ENCODE results near the gene DNASE1.
A peak's percentile ranks its signal among the peaks of the same experiment; 100 is the strongest.
"Not testable (repeated sequence)": the region's sequence is repeated elsewhere in the genome, so short reads cannot be mapped to it uniquely, and the experiment has no call there.

The DNASE1 gene

GRCh38 chr16:3638916-3639644 is 15.4 kb upstream of the DNASE1 start:
- in situ Hi-C loops (cut with HindIII; ENCODE audit: low pct_ligation_motif_present, low pct_unique_long_range_greater_than_20kb, low sequenced_read_pairs), result no loop called here
- DNase-seq, result no peak

GRCh38 chr16:3640207-3640606 is 14.3 kb upstream of the DNASE1 start:
- in situ Hi-C loops (cut with HindIII; ENCODE audit: low pct_ligation_motif_present, low pct_unique_long_range_greater_than_20kb, low sequenced_read_pairs), result no loop called here
- no peak for DNase-seq

GRCh38 chr16:3640632-3641501 is 13.6 kb upstream of the DNASE1 start:
- in situ Hi-C loops (cut with HindIII; ENCODE audit: low pct_ligation_motif_present, low pct_unique_long_range_greater_than_20kb, low sequenced_read_pairs), result no loop called here
- no peak for DNase-seq

DNA sequence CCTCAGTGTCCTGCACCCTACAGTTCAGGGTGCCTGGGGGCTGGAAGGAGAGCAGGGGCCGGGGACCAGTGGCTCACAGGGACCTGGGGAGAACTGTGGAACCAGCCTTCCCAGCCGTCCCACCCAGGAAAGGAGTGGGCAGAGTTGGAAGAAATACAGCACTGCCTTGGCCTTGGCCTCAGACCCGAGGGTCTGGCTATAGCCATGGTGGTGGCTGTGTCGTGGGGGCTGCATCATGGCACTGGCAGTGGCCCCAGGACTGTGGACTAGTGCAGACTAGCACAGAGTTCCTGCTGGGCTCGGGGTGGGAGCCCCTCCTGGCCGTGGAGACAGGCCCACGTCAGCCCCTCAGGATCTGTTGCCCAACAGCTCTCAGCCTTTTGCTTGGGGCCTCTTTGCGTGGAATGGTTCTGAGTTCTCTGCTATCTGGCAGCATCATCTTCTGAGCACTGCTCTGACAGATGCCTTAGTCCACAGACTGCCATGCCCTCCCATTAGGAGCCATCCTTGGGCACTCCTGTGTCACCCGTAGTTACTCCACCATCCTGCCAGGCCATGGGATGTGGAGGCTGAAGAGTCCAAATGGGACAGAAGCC is 12.6 kb upstream of the DNASE1 start:
- in situ Hi-C loops (cut with HindIII; ENCODE audit: low pct_ligation_motif_present, low pct_unique_long_range_greater_than_20kb, low sequenced_read_pairs), result no loop called here
- no peak for DNase-seq

GRCh38 chr16:3642397-3643094 is 11.9 kb upstream of the DNASE1 start:
- peak; percentile 46 for DNase-seq
- in situ Hi-C loops (cut with HindIII; ENCODE audit: low pct_ligation_motif_present, low pct_unique_long_range_greater_than_20kb, low sequenced_read_pairs), result no loop called here

- no peak for DNase-seq
- in situ Hi-C loops (cut with HindIII; ENCODE audit: low pct_ligation_motif_present, low pct_unique_long_range_greater_than_20kb, low sequenced_read_pairs), result no loop called here
These were observed 11.3 kb upstream of the DNASE1 start for GRCh38 chr16:3643095-3643730.

DNA sequence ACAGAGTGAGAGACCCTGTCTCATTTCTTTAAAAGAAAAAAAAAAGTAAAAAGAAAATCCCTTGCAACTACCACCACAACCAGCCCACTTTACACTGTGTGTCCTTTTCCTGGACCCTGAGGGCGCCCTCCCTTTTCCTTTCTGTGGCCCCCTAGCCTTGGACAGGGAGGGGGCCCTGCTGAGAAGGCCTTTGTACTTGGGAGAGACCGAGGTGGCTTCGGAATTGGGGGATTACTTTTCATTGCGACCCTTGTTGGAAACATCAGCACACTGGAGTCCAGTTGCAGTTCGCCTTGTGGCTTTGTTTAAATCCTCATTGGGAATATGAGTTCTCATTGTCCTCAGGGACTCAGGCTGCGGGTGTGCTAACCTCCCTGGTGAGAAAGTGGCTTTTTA is 9.4 kb upstream of the DNASE1 start:
- DNase-seq, result no peak
- in situ Hi-C loops (cut with HindIII; ENCODE audit: low pct_ligation_motif_present, low pct_unique_long_range_greater_than_20kb, low sequenced_read_pairs), result no loop called here

DNA sequence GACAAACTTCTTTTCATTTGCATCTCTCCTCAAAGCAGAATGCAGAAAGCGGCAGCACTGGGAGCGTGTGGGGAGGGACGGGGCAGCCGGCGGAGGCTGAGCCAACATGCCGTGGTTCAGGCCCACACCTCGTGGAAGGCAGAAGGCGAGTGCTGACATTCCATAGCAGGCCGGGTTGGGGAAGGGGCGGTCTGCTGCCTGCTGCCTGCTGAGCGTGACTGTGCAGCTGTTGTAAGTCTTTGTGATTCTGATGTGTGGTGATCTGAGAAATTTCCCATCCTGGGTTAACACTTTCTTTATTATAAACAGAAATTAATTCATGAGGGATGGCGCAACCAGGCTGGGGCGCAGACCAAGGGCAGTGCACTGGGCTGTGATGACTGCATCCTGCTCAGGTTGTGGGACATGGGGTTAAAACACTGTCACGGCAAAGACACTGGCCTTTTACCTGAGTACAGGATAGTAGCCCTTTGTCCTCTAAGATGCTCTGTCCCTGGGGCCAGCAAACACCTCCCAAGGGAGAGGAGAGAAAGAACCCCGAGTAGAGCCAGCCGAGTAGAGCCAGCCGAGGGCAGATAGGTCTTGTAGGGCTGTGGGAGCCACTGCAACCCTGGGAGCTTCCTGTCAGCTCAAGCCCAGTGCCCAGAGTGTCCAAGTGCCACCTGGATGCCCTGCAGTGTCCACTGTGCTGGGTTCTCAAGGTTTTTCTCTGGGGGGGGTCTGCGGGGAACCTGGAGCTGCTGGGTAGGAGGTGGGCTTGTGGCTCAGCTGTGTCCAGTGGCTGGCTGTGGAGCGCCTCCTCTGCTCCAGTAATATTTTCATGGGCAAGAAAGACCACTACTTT is 8.8 kb upstream of the DNASE1 start:
- no peak for DNase-seq
- in situ Hi-C loops (cut with HindIII; ENCODE audit: low pct_ligation_motif_present, low pct_unique_long_range_greater_than_20kb, low sequenced_read_pairs), result no loop called here

DNA sequence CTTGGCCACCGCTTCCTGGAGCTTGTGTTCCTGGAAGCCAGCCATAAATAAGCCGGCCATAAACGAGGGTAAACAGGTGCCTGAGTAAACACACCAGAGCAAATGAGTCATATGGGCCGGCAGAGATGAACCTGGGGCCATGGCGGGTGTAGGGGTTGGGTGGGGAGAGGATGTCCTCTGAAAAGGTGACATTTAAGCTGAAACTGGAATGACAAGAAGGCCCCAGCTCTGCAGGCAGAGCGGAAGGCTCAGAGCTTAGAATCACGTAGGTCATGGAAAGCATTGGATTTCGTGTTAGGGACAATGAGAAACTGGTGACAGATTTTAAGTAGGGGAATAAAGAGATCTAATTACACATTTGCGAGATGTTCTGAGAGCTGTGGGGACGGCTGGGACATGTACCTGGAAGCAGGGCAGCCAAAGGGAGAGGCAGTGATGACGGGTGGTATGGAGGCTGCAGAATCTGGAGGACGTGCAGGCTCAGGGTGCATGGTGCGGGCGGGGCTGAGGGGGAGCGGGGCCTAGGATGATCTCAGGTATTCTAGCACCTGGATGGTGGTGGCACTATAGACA is 8.1 kb upstream of the DNASE1 start:
- no peak for DNase-seq
- in situ Hi-C loops (cut with HindIII; ENCODE audit: low pct_ligation_motif_present, low pct_unique_long_range_greater_than_20kb, low sequenced_read_pairs), result no loop called here

DNA sequence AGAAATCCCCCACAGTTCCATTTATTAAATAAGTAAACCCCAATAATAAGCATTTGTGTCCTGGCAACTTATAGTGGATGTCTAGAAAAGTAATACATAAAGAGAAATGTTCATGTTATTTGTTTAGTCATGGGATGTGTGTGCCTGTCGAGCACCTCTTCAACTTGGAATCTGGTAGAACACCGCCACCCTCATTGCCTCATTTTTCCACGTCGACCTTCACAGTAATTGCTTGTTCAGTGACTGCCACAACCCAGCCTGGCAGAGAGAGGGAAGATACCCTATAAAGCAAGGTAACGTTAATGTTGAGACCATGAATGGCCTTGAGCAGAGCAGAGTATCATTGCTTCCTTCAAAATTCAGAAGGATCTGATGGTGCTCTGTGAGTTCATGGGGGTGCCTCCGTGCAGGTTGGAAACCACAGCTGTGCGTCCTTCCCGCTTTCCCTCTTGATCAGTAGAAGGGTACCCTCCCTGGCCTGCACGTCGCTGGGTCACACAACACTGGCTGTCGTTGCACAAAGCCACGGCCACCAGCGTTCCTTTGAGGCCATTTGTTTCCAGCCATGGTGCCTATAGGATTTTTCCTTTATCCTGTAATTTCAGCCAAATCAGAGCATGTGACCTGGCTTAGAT is 3.7 kb upstream of the DNASE1 start:
- DNase-seq, result no peak
- in situ Hi-C loops (cut with HindIII; ENCODE audit: low pct_ligation_motif_present, low pct_unique_long_range_greater_than_20kb, low sequenced_read_pairs), result no loop called here

- in situ Hi-C loops (cut with HindIII; ENCODE audit: low pct_ligation_motif_present, low pct_unique_long_range_greater_than_20kb, low sequenced_read_pairs), result no loop called here
- no peak for DNase-seq
These were observed 2.8 kb upstream of the DNASE1 start for GRCh38 chr16:3651461-3652372.

DNA sequence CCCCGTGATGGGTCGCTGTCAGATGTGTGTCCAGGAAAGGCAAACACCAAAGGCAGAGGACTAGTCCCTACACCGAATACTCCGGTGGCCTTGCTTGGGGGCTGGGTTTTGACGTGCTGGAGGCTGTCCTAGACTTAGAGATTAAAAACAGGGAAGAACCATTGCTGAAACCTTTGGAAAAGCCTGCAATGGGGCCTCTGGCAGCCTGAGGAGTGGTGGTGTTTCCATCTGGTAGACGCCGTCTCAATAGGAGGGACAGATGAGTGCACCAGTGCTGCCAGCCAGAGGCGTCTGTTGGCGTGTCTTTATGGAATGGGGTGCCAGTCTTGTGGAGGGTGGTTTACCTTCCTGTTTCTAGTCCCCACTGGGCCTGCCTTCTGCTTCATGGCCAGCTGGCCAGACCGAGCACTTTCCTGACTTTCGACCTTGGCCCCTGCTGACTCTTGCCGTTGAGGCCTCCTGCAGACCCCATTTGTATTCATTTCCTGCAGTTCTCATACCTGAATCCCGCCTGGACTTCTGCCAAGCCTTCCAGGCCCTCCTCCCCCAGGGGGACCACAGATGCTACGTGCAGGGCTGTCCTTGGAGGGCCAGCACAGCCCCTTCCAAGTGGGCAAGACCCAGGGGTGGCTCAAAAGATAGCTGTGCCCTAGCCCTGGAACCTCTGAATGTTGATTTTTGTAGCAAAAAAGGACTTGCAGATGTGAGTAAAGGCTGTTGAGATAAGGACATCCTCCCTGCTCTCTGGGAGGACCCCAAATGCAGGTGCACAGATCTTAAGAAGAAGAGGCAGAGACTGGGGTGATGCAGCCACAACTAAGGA is 1.9 kb upstream of the DNASE1 start:
- in situ Hi-C loops (cut with HindIII; ENCODE audit: low pct_ligation_motif_present, low pct_unique_long_range_greater_than_20kb, low sequenced_read_pairs), result no loop called here
- DNase-seq, result no peak

DNA sequence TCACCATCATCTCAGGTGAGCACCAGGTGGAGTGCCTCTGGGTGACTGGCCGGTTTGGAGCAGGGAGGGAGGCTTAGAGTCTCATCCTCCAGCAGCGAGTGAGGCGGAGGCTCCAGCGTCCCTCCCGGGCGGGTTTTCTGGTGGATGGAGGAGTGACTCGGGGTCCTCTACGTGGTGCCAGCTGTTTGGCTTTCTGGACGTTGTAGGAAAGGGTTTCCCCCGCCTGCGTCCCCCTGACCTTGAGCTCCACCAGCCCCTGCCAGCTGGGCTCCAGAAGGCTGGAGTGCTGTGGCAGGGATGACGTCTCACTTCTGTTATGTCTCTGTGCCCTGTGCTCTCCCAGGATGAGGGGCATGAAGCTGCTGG is 522 bp downstream of the DNASE1 start:
- DNase-seq, result no peak
- in situ Hi-C loops (cut with HindIII; ENCODE audit: low pct_ligation_motif_present, low pct_unique_long_range_greater_than_20kb, low sequenced_read_pairs), result no loop called here

GRCh38 chr16:3655396-3656159 is 1.1 kb downstream of the DNASE1 start:
- in situ Hi-C loops (cut with HindIII; ENCODE audit: low pct_ligation_motif_present, low pct_unique_long_range_greater_than_20kb, low sequenced_read_pairs), result no loop called here
- DNase-seq, result no peak

- in situ Hi-C loops (cut with HindIII; ENCODE audit: low pct_ligation_motif_present, low pct_unique_long_range_greater_than_20kb, low sequenced_read_pairs); DNase-seq: not testable (repeated sequence)
These were observed 1.6 kb downstream of the DNASE1 start for GRCh38 chr16:3656160-3656490.

Measured in ACHN (cell line).